Loucy (cell line): Measurements from ENCODE around the gene SLC9B2.

ENCODE experiments used
- EZH2phosphoT487 ChIP-seq: fragments of 200-600 bp; IDR thresholded peaks from 2 replicates; pipeline ENCODE4 v1.6.1; 2018; ENCODE audit warnings: antibody characterized with exemption, mild to moderate bottlenecking, moderate library complexity, borderline replicate concordance
- TF ChIP-seq, protein P1 (sequence below): fragments of 200-600 bp; sonication (generic); conservative IDR thresholded peaks from 2 replicates; pipeline ENCODE4 v1.5.1; 2014; ENCODE audit warnings: mild to moderate bottlenecking, antibody characterized with exemption, low read length

DNA sequence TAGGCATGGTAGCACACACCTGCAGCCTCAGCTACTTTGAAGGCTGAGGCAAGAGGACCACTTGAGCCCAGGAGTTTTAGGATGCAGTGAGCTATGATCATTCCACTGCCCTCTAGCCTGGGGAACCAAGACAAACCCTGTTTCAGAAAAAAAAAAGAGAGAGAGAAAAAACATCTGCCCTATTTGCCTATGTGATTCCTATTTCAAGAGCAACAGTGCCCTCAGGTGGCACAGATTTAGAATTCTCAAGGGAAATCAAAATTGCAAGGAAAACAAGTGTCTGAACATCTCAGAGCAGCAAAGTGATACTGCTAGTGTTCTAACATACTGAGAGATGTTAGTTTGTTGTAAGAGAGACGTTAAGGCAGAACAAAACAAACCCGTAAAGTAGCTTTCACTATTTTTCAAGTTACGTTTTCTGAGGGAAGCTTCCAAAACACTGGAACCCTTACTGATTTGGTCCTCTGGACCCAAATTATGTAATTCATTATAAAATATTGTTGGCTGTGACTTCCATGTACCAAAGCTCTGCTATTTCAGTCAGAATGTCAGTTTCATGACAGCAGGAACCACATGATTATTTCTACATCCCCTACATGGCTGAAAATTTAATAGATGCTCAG, 15.2 kb upstream of the SLC9B2 start:
- TF ChIP-seq, protein P1, sequence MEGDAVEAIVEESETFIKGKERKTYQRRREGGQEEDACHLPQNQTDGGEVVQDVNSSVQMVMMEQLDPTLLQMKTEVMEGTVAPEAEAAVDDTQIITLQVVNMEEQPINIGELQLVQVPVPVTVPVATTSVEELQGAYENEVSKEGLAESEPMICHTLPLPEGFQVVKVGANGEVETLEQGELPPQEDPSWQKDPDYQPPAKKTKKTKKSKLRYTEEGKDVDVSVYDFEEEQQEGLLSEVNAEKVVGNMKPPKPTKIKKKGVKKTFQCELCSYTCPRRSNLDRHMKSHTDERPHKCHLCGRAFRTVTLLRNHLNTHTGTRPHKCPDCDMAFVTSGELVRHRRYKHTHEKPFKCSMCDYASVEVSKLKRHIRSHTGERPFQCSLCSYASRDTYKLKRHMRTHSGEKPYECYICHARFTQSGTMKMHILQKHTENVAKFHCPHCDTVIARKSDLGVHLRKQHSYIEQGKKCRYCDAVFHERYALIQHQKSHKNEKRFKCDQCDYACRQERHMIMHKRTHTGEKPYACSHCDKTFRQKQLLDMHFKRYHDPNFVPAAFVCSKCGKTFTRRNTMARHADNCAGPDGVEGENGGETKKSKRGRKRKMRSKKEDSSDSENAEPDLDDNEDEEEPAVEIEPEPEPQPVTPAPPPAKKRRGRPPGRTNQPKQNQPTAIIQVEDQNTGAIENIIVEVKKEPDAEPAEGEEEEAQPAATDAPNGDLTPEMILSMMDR = peak; percentile 89
- no peak for TF ChIP-seq EZH2phosphoT487
